Effector memory CD4-positive, alpha-beta T cell (primary cell): ENCODE results near the gene LYPLA2.
A peak's percentile ranks its signal among the peaks of the same experiment; 100 is the strongest.
"Not testable (repeated sequence)": the region's sequence is repeated elsewhere in the genome, so short reads cannot be mapped to it uniquely, and the experiment has no call there.

Experiments
- DNase-seq, 3 donors: peaks; one replicate each; pipeline ENCODE4 v3.0.0-alpha.2; 2020
- H3K27ac ChIP-seq: 2 replicates; pipeline ENCODE4 v1.7.0; 2013; ENCODE audit warnings: mild to moderate bottlenecking, low read length, moderate library complexity; ENCODE audit not compliant: insufficient read depth, poor library complexity, severe bottlenecking
- H3K27me3 ChIP-seq: replicated peaks from 2 replicates; pipeline ENCODE4 v1.7.0; 2013; ENCODE audit warnings: mild to moderate bottlenecking, low read length; ENCODE audit not compliant: insufficient read depth, control insufficient read depth, poor library complexity, severe bottlenecking
- H3K36me3 ChIP-seq: 2 replicates; pipeline ENCODE4 v1.7.0; 2013; ENCODE audit warnings: mild to moderate bottlenecking, low read length, moderate library complexity; ENCODE audit not compliant: control insufficient read depth, insufficient read depth
- H3K4me1 ChIP-seq: 2 replicates; pipeline ENCODE4 v1.7.0; 2013; ENCODE audit warnings: low read length, mild to moderate bottlenecking; ENCODE audit not compliant: control insufficient read depth, insufficient read depth, poor library complexity, severe bottlenecking
- H3K4me3 ChIP-seq: 2 replicates; pipeline ENCODE4 v1.7.0; 2013; ENCODE audit warnings: low read length, low read depth, mild to moderate bottlenecking; ENCODE audit not compliant: insufficient read depth, poor library complexity, severe bottlenecking
- H3K9me3 ChIP-seq: 2 replicates; pipeline ENCODE4 v1.7.0; 2013; ENCODE audit warnings: mild to moderate bottlenecking, low read length, moderate library complexity; ENCODE audit not compliant: control insufficient read depth

LYPLA2 gene

DNA sequence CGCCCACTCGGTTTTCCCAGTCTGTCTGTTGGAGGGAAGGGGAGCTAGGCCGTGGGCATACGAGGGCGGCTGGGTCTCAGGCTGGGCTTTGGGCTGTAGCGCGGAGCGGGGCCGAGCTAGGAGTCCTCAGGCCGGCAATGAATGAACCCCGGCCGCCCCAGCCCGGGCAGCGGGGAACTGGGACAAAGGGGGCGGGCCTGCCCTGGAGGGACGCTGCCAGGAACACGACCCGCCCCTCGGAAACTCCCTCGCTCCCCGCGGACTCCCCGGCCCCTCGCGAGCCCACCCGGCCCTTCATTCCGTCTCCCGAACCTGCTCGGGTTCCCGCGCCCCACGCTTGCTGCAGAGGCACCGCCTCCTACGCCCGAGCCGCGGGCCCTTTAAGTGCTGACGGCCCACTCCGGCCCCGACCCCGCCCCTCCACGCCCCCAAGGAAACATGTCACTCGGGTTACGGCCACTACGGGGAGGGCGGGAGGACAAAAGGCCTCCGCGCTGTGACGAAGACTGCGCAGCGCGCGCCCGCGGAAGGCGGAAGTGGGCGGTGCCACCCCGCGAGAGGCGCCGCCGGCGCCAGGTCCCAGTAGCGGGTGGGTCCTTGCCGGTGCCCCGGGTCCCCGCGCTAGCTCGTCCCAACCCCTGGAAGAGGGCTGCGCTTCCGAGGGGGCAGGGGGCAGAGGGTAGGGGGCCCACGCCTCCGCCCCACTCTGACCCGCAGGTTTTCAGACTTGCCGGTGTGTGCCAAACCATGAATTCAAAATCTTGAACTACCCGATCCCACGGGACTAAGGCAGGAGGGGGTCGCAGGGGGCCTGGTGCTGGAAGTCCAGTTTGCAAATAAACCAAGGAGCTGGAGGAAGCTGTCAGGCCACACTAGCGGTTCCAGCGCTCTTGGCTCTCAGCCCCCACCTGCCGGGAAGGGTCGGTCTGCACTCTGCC lies 9.7 kb downstream of the LYPLA2 start, which contains the start of gene GALE:
Gene GALE, minus strand, starts transcription at position 355 of the 938 bp plus-strand sequence. CDS start 1,747 bp downstream, outside the sequence.
- no peaks in the 10 kb centered on the region for H3K27me3 ChIP-seq
- H3K36me3 ChIP-seq = peaks cover 8% of the 10 kb centered on the region
- peaks cover 20% of the 10 kb centered on the region for H3K4me1 ChIP-seq
- peak within 1 kb of the TSS; percentile 92 for H3K4me3 ChIP-seq
- H3K27ac ChIP-seq = peak within 1 kb of the TSS; percentile 84
- peak; percentile 95 for DNase-seq
- no peaks in the 10 kb centered on the region for H3K9me3 ChIP-seq

DNA sequence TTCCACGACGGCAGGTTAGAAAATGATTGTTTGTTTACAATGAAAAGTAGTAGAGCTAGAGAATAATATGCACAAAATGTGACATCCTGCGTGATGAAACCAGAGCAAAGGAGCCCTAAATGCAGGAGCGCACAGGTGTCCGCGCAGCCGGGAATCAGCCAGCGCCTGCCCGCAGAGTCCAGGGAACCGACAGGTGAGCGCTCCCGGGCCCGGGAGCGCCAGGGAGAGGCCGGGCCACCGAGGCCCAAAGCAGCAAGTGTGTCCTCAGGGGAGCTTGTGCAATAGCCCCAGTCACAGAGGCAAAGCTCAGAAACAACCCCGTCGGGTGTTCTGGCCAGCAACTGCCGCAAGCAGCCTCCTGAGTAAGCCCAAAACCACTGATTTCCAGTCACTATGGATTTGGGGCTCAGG lies 10.4 kb downstream of the LYPLA2 start:
- Histone ChIP-seq H3K4me1 (peaks cover 20% of the 10 kb centered on the region), H3K27me3 (no peaks in the 10 kb centered on the region), H3K36me3 (peaks cover 7% of the 10 kb centered on the region), H3K27ac (peak overlapping the region; percentile 84), H3K4me3 (peak overlapping the region; percentile 92), H3K9me3 (no peaks in the 10 kb centered on the region)
- no peak for DNase-seq

DNA sequence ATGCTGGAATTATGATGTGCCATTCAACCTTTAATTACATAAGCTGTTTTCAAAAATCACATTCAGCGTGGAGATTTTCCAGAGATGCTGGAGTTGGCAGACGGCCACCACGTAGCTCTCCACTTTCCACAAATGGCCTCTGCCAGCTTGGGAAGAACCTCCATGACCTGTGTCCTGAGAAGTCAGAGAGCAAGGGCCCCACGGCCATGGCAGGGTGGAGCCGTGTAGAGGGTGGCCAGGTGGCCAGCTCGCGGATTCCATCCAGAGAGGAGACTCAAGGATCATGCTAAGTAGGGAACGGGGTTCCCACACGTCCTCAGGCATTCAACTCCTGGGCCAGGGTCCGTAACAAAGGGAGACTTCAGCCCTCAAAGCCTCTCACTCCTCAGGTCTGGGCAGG lies 10.9 kb downstream of the LYPLA2 start:
- Histone ChIP-seq H3K4me3 (no peak overlapping the region), H3K27ac (no peak overlapping the region)

DNA sequence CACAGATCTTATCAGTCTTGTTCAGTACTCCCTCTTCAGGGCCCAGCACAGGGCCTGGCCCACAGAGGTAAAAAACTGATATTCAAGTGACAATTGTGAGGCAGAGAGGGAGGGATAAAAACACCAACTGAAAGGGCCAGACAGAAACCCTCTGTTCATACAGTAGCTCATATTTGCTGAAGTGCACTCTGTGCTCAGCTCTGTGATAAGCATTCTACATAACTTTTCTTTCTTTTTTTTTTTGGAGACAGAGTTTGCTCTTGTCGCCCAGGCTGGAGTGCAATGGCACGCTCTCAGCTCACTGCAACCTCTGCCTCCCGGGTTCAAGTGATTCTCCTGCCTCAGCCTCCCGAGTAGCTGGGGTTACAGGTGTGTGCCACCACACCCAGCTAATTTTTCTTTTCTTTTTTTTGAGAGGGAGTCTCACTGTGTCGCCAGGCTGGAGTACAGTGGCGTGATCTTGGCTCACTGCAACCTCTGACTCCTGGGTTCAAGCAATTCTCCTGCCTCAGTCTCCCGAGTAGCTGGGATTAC lies 11.9 kb downstream of the LYPLA2 start:
- not testable (repeated sequence) for H3K27ac ChIP-seq, H3K36me3 ChIP-seq, H3K4me3 ChIP-seq, H3K27me3 ChIP-seq, H3K9me3 ChIP-seq, DNase-seq
- peaks cover 20% of the 10 kb centered on the region for H3K4me1 ChIP-seq

More for the DNA sequence above, 10.9 kb downstream of the LYPLA2 start:
- DNase-seq = no peak
- Histone ChIP-seq H3K9me3 (no peaks in the 10 kb centered on the region), H3K4me1 (peaks cover 20% of the 10 kb centered on the region), H3K36me3 (peaks cover 3% of the 10 kb centered on the region), H3K27me3 (no peaks in the 10 kb centered on the region)

DNA sequence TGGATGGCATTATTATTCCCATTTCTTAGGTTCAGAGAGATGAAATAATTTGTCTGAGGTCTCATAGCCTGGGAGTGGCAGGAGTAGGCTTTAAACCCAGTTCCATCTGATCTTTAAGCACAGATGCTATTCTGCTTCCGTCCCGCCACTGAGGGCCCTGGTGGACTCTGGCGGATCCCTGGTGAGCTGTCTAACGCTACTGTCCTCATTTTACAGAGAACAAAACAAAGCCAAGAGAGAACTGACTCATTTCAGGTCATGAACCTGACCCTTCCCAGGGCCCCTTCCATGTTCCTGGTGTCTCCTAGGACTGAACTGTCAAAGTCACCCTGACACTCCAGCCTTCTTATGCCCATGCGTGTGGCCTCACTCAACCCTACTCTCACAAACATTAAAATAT lies 12.7 kb downstream of the LYPLA2 start:
- peaks cover 20% of the 10 kb centered on the region for H3K4me1 ChIP-seq
- no peaks in the 10 kb centered on the region for H3K36me3 ChIP-seq
- no peaks in the 10 kb centered on the region for H3K27me3 ChIP-seq
- no peak overlapping the region for H3K27ac ChIP-seq
- no peaks in the 10 kb centered on the region for H3K9me3 ChIP-seq
- DNase-seq = no peak
- no peak overlapping the region for H3K4me3 ChIP-seq

DNA sequence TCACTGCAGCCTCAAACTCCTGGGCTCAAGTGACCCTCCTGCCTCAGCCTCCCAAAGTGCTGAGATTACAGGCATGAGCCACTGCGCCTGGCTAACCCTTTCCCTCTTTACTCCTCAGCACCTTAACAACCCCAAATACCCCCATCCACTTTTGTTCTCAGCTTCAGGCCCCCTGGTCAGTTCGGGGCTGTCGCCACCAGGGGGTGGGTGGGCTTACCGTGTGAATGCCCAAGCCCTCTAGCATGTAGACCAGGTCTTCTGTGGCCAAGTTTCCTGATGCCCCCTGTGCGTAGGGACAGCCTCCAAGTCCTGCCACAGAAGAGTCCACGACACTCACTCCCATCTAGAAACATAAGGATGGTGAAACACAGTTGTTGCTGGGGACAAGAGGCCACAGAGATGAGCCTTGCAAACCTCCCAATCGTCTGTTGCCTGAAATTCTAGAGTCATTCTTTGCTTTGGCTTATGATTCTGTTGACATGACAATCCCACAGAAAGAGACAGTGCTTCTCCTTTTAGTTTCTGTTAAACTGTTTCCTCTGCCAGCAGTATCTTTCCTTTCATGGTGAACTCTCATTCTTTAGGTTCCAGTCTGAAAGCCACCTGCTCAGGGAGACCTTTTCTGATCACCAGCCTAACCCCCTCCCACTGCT lies 13.4 kb downstream of the LYPLA2 start:
- Histone ChIP-seq H3K4me1 (peaks cover 17% of the 10 kb centered on the region), H3K27me3 (no peaks in the 10 kb centered on the region), H3K4me3 (no peak overlapping the region), H3K9me3 (no peaks in the 10 kb centered on the region), H3K36me3 (no peaks in the 10 kb centered on the region), H3K27ac (no peak overlapping the region)
- no peak for DNase-seq

DNA sequence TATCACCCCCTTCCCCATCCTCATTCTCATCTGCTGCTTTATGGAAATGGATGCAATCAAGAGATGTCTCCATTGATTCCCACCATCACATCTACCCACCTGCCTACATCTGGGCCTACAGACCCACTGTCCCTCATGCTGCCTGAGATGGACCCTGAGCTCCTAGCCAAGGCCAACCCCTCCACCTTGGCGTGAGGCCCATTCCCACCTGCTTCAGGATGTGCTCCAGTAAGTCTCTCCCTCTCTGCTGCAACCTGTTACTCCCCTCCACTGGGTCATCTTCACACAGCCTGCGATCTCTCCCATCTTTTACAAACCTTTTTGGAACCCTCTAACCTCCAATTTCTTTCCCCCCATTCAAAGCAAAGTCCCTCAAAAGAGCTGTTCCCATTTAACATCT lies 14.1 kb downstream of the LYPLA2 start:
- H3K36me3 ChIP-seq = no peaks in the 10 kb centered on the region
- H3K4me3 ChIP-seq = no peak overlapping the region
- H3K27me3 ChIP-seq = no peaks in the 10 kb centered on the region
- no peaks in the 10 kb centered on the region for H3K9me3 ChIP-seq
- no peak for DNase-seq
- H3K27ac ChIP-seq = no peak overlapping the region
- H3K4me1 ChIP-seq = peaks cover 10% of the 10 kb centered on the region

DNA sequence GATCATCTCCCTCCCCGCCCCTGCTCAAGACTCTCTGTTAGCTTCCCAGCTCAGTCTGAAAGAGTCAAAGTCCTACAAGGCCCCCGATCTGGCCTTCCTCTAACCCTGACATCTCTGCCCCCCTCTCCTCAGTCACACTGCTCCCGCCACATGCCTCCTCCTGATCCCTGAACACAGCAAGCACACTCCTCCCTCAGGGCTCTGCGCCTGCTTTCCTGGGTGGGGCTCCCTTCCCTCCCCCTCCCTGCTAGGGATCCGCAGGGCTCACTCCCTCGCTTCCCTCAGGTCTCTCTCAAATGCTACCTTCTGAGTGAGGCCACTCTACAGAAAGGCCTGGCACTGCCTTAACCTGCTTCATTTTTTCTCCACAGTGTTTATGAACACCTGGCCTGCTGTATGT lies 15.3 kb downstream of the LYPLA2 start:
- Histone ChIP-seq H3K4me1 (peaks cover 4% of the 10 kb centered on the region), H3K36me3 (no peaks in the 10 kb centered on the region), H3K27me3 (no peaks in the 10 kb centered on the region), H3K4me3 (no peak overlapping the region), H3K27ac (no peak overlapping the region), H3K9me3 (no peaks in the 10 kb centered on the region)
- no peak for DNase-seq

DNA sequence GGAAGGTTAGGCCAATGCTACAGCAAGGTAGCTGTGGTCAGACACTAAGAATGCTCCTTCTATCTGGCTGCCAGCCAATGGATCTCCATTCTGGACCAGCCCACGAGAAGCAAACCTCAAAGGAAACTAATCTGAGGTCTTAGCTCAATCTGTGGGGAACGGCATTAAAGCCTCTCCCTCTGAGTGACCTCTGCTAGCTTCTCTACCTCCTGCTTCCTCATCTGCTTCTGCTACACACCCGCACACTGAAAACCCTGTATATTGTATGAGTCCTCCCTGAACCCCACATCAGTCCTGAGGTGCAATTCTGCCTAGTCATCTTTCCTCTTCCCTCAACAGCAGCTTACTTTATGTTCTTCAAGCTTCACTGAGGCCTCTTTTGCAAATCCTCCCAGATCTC lies 16.5 kb downstream of the LYPLA2 start:
- Histone ChIP-seq H3K9me3 (no peaks in the 10 kb centered on the region), H3K4me3 (no peak overlapping the region), H3K4me1 (no peaks in the 10 kb centered on the region), H3K36me3 (peaks cover 3% of the 10 kb centered on the region), H3K27me3 (no peaks in the 10 kb centered on the region), H3K27ac (no peak overlapping the region)
- no peak for DNase-seq

DNA sequence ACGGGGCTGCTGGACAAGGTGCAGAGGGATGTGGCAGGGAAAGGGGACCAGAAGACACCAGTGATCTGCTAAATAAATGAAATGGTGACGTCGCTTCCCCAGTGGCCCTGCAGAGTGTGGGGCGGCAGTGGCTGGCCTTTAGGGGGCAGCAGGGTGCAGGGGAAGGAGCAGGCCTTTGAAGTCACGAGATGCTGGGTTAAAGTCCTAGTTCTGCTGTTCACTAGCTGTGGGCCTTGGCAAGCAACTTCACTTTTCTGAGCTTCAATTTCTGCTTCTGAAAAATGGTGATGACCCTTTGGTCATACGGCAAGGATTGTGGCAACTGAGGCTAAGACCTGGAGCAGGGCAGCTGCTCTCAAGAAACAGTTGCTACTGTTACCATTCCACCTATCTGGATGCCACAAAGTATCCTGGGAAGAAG lies 18.8 kb downstream of the LYPLA2 start:
- Histone ChIP-seq H3K27ac (no peak overlapping the region), H3K36me3 (peaks cover 15% of the 10 kb centered on the region), H3K4me3 (no peak overlapping the region), H3K4me1 (no peaks in the 10 kb centered on the region), H3K9me3 (no peaks in the 10 kb centered on the region), H3K27me3 (no peaks in the 10 kb centered on the region)
- DNase-seq = peak; percentile 62 to 70 (median 67)
